Mucosa of descending colon (tissue), 3 donors: ENCODE data around the gene FAM193A. TPM values are rescaled to one million over a fixed set of nuclear protein-coding genes. Genes with fewer than 3 reads are reported as not detected.

Experiments
- ATAC-seq: fragments of 200-7000 bp; cut with Tn5 transposase; one replicate; pipeline ENCODE4 v1.9.1; 2020; ENCODE audit warnings: mild to moderate bottlenecking, moderate library complexity
- DNase-seq, 3 donors: peaks; one replicate each; pipeline ENCODE4 v3.0.0-alpha.2; 2020
- H3K36me3 ChIP-seq: fragments of 200-600 bp; one replicate; pipeline ENCODE4 v1.8.0; 2021; ENCODE audit warnings: low read depth, mild to moderate bottlenecking
- H3K4me1 ChIP-seq: fragments of 200-600 bp; one replicate; pipeline ENCODE4 v1.8.0; 2021; ENCODE audit warnings: low read depth, mild to moderate bottlenecking
- H3K4me3 ChIP-seq: fragments of 200-600 bp; one replicate; pipeline ENCODE4 v1.8.0; 2021; ENCODE audit warnings: mild to moderate bottlenecking
- H3K9me3 ChIP-seq: fragments of 200-600 bp; one replicate; pipeline ENCODE4 v1.8.0; 2021; ENCODE audit warnings: mild to moderate bottlenecking
- intact Hi-C, 2 donors: fragments of 100-400 bp; cut with DNase I in 1 of 2; cut with micrococcal nuclease in 1 of 2; formaldehyde crosslinking; loops; one replicate each; pipeline versions ENCODE4 v1.11.0 to v1.11.1; 2022; cut with DNase I, micrococcal nuclease
- total RNA-seq, 3 donors: library from RNA; stranded (reverse); fragmentation: NEBNext Ultra II Directional in 2 of 3; extraction: Animal tissue kit (Norgen Biotek cat#: 25700) in 2 of 3; gene quantifications; one replicate each; pipeline versions ENCODE4 v1.2.1 to v1.2.4, GENCODE V29; 2021 to 2023
- TF ChIP-seq, protein P1 (sequence below): fragments of 200-600 bp; IDR thresholded peaks from one replicate; pipeline ENCODE4 v1.8.0; 2022; ENCODE audit warnings: antibody characterized with exemption, mild to moderate bottlenecking
- donor health status: DM: no; HTN: no; CAD: no; lungs with moderate emphysema.
- donor health status: DM: no; HTN: no; CAD: no.
- donor health status: DM: no; HTN: yes; CAD: no.

Gene FAM193A
- total RNA-seq, 3 donors from 2014 or later = 26.7 to 35.2 (median 28.6) TPM

GRCh38 chr4:2592572-2592971 lies 56.1 kb downstream of the FAM193A start:
- Histone ChIP-seq H3K4me1 (peaks cover 7% of the 10 kb centered on the region), H3K36me3 (no peaks in the 10 kb centered on the region), H3K4me3 (no peak overlapping the region), H3K9me3 (no peaks in the 10 kb centered on the region)
- no peak for DNase-seq
- peak; percentile 31 for ATAC-seq
- TF ChIP-seq, protein P1, sequence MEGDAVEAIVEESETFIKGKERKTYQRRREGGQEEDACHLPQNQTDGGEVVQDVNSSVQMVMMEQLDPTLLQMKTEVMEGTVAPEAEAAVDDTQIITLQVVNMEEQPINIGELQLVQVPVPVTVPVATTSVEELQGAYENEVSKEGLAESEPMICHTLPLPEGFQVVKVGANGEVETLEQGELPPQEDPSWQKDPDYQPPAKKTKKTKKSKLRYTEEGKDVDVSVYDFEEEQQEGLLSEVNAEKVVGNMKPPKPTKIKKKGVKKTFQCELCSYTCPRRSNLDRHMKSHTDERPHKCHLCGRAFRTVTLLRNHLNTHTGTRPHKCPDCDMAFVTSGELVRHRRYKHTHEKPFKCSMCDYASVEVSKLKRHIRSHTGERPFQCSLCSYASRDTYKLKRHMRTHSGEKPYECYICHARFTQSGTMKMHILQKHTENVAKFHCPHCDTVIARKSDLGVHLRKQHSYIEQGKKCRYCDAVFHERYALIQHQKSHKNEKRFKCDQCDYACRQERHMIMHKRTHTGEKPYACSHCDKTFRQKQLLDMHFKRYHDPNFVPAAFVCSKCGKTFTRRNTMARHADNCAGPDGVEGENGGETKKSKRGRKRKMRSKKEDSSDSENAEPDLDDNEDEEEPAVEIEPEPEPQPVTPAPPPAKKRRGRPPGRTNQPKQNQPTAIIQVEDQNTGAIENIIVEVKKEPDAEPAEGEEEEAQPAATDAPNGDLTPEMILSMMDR = no peak
- intact Hi-C loops = no loop called here

DNA sequence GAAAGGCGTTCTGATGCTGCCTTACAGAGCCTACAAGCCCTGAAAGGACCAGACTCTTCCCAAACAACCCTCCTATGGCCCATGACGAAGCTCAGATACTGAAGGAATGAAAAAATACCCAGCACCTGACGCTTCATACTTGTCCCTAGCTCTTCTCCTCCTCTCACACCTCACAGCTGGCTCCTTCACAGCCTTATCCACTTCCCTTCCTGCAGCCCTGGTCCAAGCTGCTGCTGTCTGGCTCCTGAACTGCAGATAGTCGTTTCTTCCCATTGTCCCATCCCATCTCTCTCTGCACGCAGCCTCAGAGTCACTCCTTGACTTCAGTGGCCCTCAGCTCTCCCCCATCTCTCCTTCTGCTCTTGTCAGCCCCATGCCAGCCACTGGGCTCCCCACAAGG lies 56.6 kb downstream of the FAM193A start:
- ATAC-seq = no peak
- intact Hi-C loops = no loop called here
- H3K4me1 ChIP-seq = peaks cover 8% of the 10 kb centered on the region
- no peak for DNase-seq
- no peaks in the 10 kb centered on the region for H3K9me3 ChIP-seq
- no peaks in the 10 kb centered on the region for H3K36me3 ChIP-seq
- TF ChIP-seq, protein P1 = no peak
- H3K4me3 ChIP-seq = no peak overlapping the region

DNA sequence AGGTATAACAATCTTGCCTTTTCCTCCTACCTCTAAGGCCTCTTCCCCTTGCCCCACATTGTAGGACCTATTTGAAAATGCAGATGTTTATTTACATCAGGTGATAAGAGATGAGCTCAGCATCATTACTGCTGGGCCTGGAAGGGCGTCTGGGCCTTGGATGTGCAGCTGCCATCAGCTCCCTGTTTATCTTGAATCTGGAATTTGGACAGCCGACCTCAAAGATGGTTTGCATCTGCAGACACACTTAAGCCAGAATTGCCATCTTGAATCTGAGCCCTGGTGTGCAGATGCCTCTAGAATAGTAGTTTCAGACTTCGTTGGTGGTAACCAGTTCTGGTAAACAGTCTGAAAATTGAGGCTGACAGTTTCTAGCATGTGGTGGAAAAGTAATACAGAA lies 59.0 kb downstream of the FAM193A start:
- DNase-seq (no peak), ATAC-seq (no peak)
- TF ChIP-seq, protein P1 = no peak
- Histone ChIP-seq H3K36me3 (no peaks in the 10 kb centered on the region), H3K4me3 (no peak overlapping the region), H3K9me3 (no peaks in the 10 kb centered on the region), H3K4me1 (peaks cover 15% of the 10 kb centered on the region)
- intact Hi-C loops = no loop called here

- DNase-seq = peak; percentile 64 to 74 (median 64)
- TF ChIP-seq, protein P1 = no peak
- H3K4me1 ChIP-seq = peaks cover 15% of the 10 kb centered on the region
Measured at GRCh38 chr4:2595952-2596552, 59.6 kb downstream of the FAM193A start.

GRCh38 chr4:2596611-2597010 lies 60.2 kb downstream of the FAM193A start:
- Histone ChIP-seq H3K4me1 (peaks cover 15% of the 10 kb centered on the region), H3K9me3 (no peaks in the 10 kb centered on the region), H3K36me3 (no peaks in the 10 kb centered on the region), H3K4me3 (no peak overlapping the region)
- intact Hi-C loops = no loop called here
- no peak for DNase-seq
- TF ChIP-seq, protein P1 = no peak
- no peak for ATAC-seq

More at GRCh38 chr4:2595952-2596552, 59.6 kb downstream of the FAM193A start:
- no peak overlapping the region for H3K4me3 ChIP-seq
- no peaks in the 10 kb centered on the region for H3K9me3 ChIP-seq
- peak; percentile 91 for ATAC-seq
- intact Hi-C loops = no loop called here
- no peaks in the 10 kb centered on the region for H3K36me3 ChIP-seq
